HTERT RPE-1 (cell line): ENCODE measurements around the gene TMEM129.

Source experiments
- in situ Hi-C: fragments of 300-500 bp; cut with MboI; formaldehyde crosslinking; loops from 4 replicates; pipeline ENCODE4 v1.14.3; 2020; ENCODE audit warnings: low sequenced_read_pairs

The TMEM129 gene

DNA sequence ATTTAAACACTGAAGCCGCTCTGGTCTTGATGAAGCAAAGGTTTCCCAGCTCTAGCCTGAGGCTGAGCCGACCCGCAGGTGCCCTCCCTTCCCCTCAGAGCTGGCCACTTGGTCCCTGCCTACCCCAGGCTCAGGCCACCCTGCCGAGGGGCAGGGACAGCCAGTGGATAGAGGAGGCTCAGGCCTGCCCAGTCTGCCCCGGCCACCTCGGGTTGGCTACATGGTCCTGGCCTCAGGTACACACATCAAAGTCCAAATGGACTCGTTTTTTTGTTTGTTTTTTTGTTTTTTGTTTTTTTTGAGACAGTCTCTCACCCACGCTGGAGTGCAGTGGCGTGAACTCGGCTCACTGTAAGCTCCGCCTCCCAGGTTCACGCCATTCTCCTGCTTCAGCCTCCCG, 24.0 kb upstream of the TMEM129 start:
- in situ Hi-C loops: no loop called here

DNA sequence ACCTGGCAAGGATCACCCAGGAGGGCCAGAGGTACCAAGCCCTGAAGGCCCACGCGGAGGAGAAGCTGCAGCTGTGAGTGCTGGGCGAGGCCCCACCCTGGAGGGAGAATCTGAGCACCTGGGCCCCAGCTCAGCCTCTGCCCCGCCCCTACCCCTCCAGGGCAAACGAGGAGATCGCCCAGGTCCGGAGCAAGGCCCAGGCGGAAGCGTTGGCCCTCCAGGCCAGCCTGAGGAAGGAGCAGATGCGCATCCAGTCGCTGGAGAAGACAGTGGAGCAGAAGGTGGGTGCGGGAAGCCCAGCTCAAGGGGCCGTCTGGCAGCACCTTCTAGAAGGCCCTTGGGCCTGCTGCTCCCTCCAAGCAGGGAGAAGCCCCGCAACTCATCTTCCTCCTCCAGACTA, 23.4 kb upstream of the TMEM129 start:
- in situ Hi-C loops: no loop called here

DNA sequence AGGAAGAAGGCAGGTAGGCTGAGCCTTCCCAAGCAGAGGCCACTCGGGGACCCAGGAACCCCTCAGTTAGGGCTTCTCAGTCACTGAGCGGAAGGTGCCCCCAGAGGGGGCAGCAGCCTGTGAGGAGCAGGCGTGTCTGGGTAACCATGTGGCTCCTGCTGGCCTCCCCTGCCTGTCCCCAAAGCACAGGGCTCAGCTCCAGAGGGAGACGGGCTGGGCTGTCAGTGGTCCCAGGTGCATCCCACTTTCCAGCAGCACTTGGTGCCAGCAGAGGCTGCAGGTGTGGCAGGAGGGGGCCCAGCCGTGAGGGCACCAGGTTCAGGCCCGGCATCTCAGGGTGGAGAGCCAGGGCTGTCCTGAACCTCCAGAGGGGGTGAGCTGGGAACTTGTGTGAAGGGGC, 22.9 kb upstream of the TMEM129 start:
- in situ Hi-C loops: no loop called here

DNA sequence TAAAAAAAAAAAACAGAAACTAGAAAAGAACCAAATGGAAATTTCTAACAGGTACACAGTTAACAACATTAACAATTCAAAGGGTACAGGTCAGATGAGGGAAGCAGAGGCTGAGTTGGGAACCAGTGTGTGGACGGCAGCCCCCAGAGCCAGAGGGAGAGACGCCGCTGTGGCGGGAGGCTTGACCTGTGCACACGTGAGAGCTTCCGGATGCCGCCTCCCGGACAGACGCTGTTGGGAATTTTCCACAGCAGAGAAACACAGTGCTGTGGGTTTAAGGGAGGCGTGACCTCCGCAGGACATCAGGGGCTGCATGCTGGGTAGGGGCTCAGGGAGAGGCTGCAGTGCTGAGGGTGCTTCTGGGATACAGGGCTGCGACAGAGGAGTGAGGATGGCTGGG, 22.4 kb upstream of the TMEM129 start:
- in situ Hi-C loops: no loop called here

- in situ Hi-C loops: no loop called here
These were observed 20.1 kb upstream of the TMEM129 start for GRCh38 chr4:1741208-1741607.

DNA sequence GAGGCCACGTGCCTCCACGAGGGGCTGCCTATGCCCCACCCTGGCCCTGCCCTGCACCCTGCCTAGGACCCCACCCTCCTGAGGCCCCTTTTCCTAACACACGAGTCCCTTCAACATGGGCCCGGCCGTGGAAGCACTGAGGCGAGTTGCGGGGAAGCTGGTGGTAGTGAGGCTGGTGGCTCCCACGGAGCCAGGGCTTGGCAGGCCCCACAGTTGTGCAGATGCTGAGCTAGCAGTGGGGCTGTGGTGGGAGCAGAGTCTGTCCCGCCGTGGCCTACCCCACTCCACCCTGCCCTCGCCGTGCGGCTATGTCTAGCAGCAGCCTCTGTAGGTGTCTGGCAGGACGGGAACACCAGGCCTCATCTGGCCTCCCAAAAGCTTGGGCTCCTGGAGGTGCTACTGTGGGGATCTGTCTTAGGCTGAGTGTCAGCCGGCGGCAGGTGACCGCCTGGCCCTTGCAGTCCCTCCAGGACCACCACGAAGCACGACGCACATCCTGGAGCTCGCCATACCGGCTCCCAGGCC, 19.0 kb upstream of the TMEM129 start:
- in situ Hi-C loops: no loop called here

DNA sequence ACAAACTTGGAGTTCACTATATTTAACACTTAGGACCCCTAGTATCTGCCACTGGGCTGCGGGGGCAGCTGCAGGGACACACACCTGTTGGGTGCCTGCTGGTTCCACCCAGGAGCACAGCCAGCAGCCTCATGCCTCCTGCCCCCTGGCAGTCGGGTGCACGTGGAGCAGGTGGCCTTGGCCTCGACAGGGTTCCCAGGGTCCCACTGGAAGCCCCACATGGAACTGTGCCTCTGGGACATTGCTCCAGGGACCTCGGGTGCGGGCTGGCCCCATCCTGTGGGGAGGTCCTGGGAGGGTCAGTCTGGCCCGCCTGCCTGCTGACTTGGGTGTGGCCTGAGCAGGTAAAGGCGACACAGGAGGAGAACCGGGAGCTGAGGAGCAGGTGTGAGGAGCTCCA, 18.2 kb upstream of the TMEM129 start:
- in situ Hi-C loops: no loop called here

DNA sequence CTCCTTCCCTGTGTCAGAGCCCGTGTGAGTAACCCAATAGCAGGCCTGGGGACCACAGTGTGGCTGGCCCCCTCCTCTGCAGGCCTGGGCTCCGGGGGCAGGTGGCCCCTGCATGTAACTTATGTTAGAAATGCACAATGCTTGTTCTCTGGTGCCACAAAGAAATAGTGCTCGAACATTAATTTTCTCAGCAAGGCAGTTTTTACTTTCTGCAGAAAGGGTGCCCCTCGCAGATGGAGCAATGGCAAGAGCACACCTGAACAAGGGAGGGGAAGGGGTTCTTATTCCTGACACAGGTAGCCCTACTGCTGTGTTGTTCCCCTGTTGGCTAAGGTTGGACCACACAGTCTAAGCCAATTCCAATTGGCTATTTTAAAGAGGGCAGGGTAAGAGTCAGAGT, 17.3 kb upstream of the TMEM129 start:
- in situ Hi-C loops: no loop called here

DNA sequence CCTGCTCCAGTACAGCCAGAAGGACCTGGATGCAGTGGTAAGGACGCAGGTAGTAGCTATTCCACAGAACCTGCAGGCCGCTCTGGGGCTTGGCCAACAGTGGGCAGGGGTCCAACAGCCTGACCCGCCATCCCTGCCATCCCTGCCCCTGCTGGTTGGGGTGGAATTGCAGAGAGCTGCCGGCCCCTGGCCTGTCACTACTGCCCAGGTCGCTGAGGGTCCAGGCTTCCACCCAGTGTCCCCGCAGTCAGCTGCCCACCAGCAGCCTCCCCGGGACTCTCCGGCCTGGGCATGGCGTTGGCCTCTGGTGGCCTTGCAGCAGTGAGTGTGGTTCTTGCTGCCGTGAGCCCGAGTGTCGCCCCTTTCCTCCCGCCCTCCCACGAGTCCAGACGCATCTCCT, 16.5 kb upstream of the TMEM129 start:
- in situ Hi-C loops: no loop called here

GRCh38 chr4:1736812-1737211, 15.7 kb upstream of the TMEM129 start:
- in situ Hi-C loops: no loop called here

- in situ Hi-C loops: no loop called here
These were observed 14.1 kb upstream of the TMEM129 start for GRCh38 chr4:1735215-1735614.

- in situ Hi-C loops: no loop called here
These were observed 11.8 kb upstream of the TMEM129 start for GRCh38 chr4:1732911-1733310.

DNA sequence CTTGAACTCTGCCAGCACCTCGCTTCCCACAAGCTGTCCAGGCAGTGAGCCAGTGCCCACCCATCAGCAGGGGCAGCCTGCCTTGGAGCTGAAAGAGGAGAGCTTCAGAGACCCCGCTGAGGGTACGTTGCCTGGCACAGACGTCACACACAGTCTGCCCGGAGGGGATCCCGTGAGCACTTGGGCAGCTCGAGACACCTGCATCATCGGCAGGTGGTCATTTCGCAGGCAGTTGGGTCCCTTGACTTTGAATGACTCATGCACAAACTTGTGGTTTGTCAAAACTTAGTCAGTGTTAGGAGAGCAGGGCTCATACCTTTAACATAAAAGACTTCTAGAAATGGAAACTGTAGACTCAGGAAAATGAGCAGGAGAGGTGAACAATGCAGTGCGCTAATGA, 10.1 kb upstream of the TMEM129 start:
- in situ Hi-C loops: no loop called here

DNA sequence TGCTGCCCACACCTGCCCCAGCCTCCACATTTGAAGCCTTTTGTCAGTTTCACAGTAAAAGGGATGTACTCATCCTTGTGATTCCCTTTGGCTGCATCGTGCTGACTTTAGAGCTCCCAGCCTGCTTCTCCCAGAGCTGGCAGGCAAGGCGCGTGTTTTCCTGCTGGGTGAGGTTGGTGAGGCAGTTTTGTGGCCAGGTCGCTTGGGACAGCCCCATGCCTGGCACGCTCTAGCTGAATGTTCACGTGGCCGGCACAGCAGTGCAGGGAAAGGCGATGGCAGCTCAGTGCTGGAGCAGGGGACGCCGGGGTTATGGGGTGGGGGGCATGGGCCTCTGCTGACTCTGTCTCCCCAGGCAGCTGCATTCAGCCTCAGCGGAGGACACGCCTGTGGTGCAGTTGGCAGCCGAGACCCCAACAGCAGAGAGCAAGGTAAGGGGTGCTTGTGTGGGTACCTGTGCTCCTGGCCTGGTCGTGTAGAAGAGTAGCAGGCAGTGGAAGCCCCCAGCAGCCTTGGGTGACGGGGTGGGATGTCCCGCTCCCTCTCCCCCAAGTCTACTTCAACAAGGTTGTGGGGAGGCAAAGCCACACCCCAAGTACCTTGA, 9.5 kb upstream of the TMEM129 start:
- in situ Hi-C loops: no loop called here

- in situ Hi-C loops: no loop called here
These were observed 7.2 kb upstream of the TMEM129 start for GRCh38 chr4:1728061-1728980.

GRCh38 chr4:1727117-1728031, 6.3 kb upstream of the TMEM129 start:
- in situ Hi-C loops: no loop called here

GRCh38 chr4:1726146-1726934, 5.2 kb upstream of the TMEM129 start:
- in situ Hi-C loops: no loop called here

DNA sequence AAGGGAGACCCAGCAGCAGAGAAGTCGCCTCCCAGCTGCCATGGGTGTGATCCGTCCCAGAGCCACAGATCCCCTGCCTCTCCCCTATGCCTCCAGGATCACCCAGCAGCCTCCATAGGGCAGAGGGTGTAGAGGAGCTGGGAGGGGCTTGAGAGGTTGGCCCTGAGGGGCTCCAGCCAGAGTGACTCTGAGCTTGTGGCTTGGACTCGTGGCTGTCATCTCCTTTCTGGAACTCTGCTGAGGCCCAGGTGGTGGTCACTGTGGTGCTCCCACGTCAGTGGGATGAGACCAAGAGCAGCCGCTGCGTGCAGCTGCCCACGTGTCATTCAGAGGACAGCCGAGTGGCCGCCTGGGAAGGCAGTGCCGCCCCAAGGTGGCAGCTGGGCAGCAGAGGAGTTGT, 4.4 kb upstream of the TMEM129 start:
- in situ Hi-C loops: no loop called here

GRCh38 chr4:1723131-1723801, 2.1 kb upstream of the TMEM129 start:
- in situ Hi-C loops: no loop called here

- in situ Hi-C loops: no loop called here
These were observed 1.5 kb upstream of the TMEM129 start for GRCh38 chr4:1722551-1723118.
